ENCODE measurements around the gene IRF3. TPM values are rescaled to one million over a fixed set of nuclear protein-coding genes. Genes with fewer than 3 reads are reported as not detected.
A peak's percentile ranks its signal among the peaks of the same experiment; 100 is the strongest.

IRF3 gene
- total and polyA plus RNA-seq, 2 donors (not counting 1 experiment from before 2014, with no cell fraction given): 233 to 262 TPM

GRCh38 chr19:49676784-49677230 lies 11.2 kb upstream of the IRF3 start:
- intact Hi-C loops (cut with micrococcal nuclease): loop anchor here (1.0 to 10.0 kb wide), 11 partner anchors 12 to 592 kb away; partner anchors contain the start of genes AKT1S1, ALDH16A1, BCL2L12 and C19orf73
- TF ChIP-seq, protein P1, sequence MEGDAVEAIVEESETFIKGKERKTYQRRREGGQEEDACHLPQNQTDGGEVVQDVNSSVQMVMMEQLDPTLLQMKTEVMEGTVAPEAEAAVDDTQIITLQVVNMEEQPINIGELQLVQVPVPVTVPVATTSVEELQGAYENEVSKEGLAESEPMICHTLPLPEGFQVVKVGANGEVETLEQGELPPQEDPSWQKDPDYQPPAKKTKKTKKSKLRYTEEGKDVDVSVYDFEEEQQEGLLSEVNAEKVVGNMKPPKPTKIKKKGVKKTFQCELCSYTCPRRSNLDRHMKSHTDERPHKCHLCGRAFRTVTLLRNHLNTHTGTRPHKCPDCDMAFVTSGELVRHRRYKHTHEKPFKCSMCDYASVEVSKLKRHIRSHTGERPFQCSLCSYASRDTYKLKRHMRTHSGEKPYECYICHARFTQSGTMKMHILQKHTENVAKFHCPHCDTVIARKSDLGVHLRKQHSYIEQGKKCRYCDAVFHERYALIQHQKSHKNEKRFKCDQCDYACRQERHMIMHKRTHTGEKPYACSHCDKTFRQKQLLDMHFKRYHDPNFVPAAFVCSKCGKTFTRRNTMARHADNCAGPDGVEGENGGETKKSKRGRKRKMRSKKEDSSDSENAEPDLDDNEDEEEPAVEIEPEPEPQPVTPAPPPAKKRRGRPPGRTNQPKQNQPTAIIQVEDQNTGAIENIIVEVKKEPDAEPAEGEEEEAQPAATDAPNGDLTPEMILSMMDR (IDR thresholded peaks at IDR 0.05): no peak
- no peak for TF ChIP-seq EZH2 (IDR thresholded peaks at IDR 0.05; ENCODE audit: borderline replicate concordance, insufficient read depth, low read depth, low read length, poor library complexity, severe bottlenecking)
- H3K9me3 Mint-ChIP-seq (ENCODE audit: insufficient read depth): no peaks in the 10 kb centered on the region
- peaks cover 64% of the 10 kb centered on the region for H3K4me1 Mint-ChIP-seq
- Histone ChIP-seq H3K36me3 (replicated peaks in 1 of 2; ENCODE audit: control extremely low read depth in 1 of 2, control insufficient read depth in 1 of 2, extremely low read depth in 1 of 2, insufficient read depth in 2 of 2, low read length in 1 of 2) (peaks cover 0 to 16% of the 10 kb centered on the region in 2 experiments), H3K4me2 (replicated peaks; ENCODE audit: low read depth, low read length, poor library complexity, severe bottlenecking) (peak overlapping the region; percentile 87), H3K4me3 (ENCODE audit: control extremely low read depth in 1 of 5, extremely low read depth in 1 of 5, insufficient read depth in 1 of 5, low read depth in 2 of 5, low read length in 4 of 5) (peak overlapping the region; percentile 88 to 98 (median 97)), H4K20me1 (ENCODE audit: control insufficient read depth, insufficient read depth, low read length, poor library complexity, severe bottlenecking) (peaks cover 44% of the 10 kb centered on the region), H3K9ac (ENCODE audit: low read length) (peak overlapping the region; percentile 92), H3K4me1 (ENCODE audit: control insufficient read depth in 2 of 2, insufficient read depth in 2 of 2, low read length in 2 of 2) (peaks cover 42 to 77% of the 10 kb centered on the region in 2 donors), H2AFZ (ENCODE audit: insufficient read depth, low read depth, low read length, poor library complexity, severe bottlenecking) (peak overlapping the region; percentile 86), H3K9me3 (ENCODE audit: control extremely low read depth in 1 of 3, control insufficient read depth in 2 of 3, insufficient read depth in 1 of 3, low read length in 2 of 3) (peaks cover 0 to 5% (median 0%) of the 10 kb centered on the region in 3 donors), H3K27me3 (replicated peaks in 1 of 4; ENCODE audit: control extremely low read depth in 1 of 4, control insufficient read depth in 3 of 4, insufficient read depth in 4 of 4, low read length in 3 of 4) (no peaks in the 10 kb centered on the region), H3K79me2 (ENCODE audit: control insufficient read depth, insufficient read depth, low read length) (peaks cover 44% of the 10 kb centered on the region), H3K27ac (ENCODE audit: low read length in 2 of 2) (peak overlapping the region; percentile 93 to 98)
- CTCF ChIA-PET: interaction anchor here (0.6 to 6.5 kb wide), 19 partner anchors 9 to 224 kb away, joined by 3 to 50 read pairs (median 4); partner anchors contain the start of genes ALDH16A1, BCL2L12, FLT3LG and IRF3
- DNase-seq (peak; percentile 100), ATAC-seq (ENCODE audit: low read depth) (peak; percentile 69)
- no peaks in the 10 kb centered on the region for H3K27me3 Mint-ChIP-seq
- POLR2A ChIA-PET: interaction anchor here (0.6 to 6.7 kb wide), 15 partner anchors 9 to 340 kb away, joined by 3 to 53 read pairs (median 4); partner anchors contain the start of genes ALDH16A1, BCL2L12, FLT3LG and IRF3
- 1% methylated on average over 34 of the region's 34 CpGs for WGBS (ENCODE audit: insufficient coverage)
- peak overlapping the region; percentile 96 for H3K27ac Mint-ChIP-seq
- peak overlapping the region; percentile 100 for H3K4me3 Mint-ChIP-seq
